GM18907 (cell line): Measurements from ENCODE around the gene CASS4.

ENCODE experiments used
- ATAC-seq: cut with Tn5 transposase; IDR thresholded peaks from one replicate; pipeline ENCODE4 v1.9.1; 2021; ENCODE audit warnings: mild to moderate bottlenecking, moderate library complexity; ENCODE audit not compliant: unreplicated experiment

The CASS4 gene

DNA sequence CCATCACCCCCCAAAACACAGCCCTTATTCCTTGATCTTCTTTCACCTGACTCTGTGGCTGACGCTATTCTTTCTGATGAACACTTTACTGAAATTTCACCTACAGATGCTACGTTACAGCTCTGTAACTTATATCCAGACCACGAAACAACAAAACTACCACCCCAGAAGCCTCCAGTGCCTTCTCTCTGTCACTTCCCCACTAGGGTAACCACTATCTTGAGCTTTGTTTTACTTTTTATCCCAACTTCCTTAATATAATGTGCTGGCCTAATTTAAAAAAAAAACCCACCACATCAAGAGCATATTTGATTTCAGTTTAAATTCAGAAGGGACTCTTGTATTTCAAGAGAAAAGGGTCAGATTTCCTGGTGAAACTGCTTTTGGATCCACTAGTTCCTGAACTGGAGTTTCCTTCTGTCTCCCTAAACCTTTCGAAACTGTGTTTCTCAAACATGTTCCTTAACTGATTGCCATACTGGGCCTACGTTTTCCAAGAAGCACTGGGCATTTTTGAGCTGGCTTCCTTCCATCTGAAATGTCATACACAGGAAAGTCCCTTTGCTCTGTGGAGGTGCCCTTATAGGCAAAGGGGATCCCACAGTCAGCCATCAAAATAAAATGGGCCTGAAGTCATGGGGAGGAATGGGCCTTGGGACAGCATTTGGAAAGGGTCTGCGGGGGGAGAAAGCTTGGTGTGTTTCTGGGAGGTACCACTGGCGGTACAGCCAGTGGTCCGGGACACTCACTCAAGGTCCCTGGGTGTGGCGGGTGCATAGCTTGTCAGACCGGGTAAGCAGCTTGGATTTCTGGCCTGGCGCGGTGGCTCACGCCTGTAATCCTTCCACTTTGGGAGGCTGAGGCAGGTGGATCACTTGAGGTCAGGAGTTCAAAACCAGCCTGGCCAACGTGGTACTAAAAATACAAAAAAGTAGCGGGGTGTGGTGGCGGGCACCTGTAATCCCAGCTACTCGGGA lies 30.6 kb downstream of the CASS4 start:
- no peak for ATAC-seq

DNA sequence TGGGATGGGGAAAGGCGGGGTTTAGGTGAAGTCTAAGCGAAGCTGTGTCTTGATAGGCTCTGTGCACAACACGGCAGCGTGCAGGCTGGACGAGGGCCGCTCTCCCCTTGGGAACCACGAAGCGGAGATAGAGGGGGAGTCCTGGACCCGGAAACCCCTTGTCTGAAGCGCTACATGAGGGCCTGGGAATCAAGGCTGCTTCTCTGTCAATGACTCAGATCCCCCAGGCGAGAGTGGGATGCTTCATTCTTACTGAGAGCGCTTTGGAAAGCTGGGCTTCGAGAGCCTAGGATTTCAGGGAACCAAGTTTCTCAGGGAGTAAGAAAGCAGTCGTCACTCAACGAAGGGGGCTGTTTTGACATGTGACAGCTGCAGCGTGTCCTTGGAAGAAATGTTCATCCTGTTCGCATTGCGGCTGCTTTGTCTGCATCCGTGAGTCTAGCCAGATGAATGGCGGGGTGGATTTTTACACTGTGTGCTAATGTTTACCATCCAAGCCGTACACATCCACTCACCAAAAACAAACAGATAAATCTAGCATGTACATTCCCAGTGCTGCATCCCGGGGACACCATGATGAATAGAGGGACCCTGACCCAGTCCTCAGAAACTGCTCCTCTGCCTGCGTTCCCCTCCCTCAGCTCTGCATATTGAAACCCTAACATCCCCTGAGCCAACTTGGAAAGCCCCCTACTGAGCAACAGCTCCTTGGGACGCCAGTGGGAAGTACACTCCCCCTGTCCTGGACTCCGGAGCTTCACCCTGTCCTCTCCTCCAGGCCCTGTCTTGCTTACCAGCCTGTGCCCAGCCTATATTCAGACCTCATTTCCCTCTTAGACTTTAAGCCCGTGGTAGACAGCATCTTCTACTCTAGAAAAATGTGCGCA lies 31.8 kb downstream of the CASS4 start:
- ATAC-seq, result no peak

DNA sequence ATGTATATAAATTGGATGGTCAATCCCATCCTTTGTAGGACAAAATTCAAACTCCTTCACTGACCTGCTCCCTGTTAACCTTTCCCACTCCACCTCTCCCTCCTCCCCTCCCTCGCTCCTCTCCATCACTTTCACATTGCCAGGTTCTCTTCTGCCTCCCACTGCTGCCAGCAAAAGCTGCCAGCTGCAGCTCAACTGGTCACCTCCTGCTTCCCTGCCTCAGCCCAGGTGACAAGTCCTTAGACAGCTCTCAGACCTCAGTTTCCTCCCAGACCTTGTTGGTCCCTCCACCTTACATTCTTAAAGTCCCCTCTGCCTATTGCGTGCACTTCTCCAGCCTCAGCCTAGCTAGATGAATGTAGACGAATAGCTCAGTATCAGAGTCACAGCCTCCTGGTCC lies 33.1 kb downstream of the CASS4 start:
- no peak for ATAC-seq

DNA sequence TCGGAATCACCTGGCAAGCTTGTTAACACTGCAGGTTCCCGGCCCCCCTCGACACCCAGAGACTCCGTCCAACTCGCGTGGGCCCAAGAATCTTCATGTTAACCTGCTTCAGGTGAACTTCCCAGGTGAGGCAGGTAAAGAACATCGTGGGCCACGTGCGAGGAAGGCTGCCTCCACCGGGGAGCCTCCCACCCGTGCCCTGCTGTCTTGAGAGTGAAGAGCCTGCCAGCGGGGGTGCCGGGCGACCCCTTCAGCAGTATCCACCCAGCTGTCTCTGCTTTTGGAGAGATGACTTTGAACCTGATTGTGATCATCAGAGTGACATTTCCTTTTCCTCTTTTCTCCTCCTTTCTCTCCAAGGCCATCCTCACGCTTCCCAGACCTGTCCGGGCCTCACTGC lies 33.5 kb downstream of the CASS4 start:
- no peak for ATAC-seq

DNA sequence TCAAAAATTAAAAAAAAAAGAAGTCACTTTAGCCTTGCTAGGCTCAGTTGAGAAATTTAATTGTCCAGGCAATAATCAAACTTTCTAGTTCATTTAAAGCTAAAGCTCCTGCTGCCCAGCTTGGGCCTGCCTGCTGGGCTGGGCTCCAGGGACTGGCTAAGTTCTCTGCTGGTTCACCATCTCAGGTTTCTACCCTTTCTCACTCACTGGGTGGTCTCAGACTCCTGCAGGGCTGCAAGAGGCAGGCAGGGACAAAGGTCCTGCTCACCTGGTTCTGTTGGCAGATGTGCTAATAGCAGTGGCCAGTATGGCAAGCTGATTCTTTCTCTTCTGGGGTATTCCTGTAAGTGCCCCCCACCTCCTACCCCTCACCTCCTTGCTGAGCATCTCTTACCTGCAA lies 35.2 kb downstream of the CASS4 start:
- no peak for ATAC-seq

DNA sequence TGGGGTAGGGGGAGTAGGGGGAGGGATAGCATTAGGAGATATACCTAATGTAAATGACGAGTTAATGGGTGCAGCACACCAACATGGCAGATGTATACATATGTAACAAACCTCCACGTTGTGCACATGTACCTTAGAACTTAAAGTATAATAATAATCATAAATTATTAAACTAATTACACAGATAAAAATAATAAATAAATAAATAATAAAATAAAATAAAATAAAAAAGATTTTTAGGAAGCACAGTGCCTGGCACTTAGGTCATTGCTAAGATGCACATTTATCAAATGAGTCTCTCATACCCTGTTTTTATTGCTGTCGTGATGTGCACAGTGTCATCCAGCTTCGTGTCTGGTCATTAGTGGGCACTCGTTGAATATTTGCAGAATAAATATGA lies 37.4 kb downstream of the CASS4 start:
- ATAC-seq, result no peak

DNA sequence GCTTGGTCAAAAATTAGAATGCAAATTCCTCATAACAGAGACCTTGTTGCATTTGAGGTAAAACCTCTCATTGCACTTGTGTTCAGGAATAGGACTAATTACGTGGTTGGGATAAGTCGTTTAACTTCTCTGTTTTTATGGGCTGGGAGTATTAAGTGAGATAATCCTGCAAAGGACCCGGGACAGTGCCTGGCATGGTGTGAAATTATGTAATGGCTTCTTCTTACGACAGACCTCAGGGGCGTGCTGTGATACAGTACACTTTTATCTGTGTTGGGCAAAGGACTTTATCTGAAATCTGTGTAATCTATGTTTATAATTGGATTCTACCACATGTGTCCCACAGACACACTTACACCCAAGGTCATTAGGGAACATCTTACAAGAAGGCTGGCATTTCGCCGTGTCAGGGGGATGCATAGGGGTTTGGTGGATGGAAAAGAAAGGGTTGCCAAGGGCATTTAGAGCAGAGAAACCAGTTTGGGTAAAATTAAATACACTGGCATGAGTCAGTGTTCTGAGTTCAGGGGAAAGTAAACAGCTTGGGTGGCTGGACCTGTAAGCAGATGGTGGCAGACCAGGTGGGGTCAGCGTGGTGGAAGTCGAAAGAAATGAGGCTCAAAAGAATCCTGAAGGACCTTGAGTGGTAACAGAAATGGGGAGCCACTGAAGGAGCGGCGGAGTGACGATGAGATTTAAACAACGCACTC lies 39.2 kb downstream of the CASS4 start:
- no peak for ATAC-seq

DNA sequence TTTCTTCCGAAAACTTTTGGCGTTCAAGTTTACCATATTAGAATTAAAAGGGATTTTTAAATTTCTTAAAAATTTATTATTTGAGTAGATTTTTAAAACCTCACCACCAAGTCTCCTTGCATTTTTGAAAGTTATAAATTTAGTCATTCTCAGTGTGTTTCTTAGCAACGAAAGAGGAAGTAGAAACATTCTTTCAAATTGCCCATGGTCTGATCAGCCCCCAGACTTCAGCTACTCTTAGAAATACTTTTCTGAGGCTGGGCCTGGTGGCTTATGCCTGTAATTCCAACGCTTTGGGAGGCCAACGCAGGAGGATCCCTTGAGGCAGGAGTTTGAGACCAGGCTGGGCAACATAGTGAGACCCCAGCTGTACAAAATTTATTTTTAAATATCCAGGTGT lies 41.3 kb downstream of the CASS4 start:
- ATAC-seq, result peak; percentile 70

DNA sequence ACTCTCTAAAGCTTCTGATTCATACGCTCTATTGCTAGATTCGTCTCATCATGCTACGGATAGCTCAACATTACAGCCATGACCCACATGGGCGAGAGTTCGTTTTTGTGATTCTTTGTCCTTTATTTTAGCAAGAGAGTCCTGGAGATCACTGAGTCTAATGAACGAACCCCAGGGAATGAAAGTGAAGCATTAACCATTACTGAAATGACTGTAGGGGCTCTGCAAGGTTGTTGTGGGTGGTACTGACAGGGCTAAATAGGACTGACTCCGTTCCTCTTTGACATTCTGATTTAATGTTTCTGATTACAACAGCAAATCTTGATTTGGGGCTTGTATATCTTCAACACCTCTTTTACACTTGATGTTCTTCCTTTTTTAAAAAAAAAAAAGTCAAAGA lies 42.7 kb downstream of the CASS4 start:
- ATAC-seq, result peak; percentile 81

DNA sequence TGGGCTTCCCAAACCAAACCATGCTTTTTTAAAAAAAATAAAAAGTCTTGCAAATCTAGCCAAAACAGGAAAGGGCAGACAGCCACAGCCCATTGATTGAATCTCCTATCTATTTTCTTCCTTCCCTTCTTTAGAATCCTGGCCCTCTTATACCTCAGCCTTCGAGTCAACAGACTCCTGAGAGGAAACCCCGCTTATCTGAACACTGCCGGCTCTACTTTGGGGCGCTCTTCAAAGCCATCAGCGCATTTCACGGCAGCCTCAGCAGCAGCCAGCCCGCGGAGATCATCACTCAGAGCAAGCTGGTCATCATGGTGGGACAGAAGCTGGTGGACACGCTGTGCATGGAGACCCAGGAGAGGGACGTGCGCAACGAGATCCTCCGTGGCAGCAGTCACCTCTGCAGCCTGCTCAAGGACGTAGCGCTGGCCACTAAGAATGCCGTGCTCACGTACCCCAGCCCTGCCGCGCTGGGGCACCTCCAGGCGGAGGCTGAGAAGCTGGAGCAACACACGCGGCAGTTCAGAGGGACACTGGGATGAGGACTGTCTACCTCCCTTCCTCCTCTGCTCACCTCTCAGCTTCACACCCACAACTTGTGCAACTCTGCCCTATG lies 46.3 kb downstream of the CASS4 start:
- ATAC-seq, result no peak

DNA sequence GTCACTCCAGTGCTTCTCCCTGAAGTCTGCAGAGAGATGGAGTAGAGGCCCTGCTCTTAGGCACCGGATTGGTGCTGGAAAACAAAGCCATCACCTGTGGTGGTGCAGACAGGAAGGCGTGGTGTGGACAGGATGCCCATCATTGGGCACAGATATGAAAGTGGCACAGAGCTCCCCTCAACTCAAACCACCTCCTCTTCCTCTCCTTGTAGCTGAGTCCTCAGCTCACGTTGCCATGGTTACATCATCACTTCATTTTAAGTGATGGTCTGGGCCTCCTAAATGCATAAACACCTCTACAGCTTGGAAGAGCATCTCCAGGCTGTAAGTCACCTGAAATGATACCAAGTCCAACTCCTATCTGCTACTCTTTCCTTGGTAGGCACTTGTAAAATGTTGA lies 48.4 kb downstream of the CASS4 start:
- no peak for ATAC-seq

DNA sequence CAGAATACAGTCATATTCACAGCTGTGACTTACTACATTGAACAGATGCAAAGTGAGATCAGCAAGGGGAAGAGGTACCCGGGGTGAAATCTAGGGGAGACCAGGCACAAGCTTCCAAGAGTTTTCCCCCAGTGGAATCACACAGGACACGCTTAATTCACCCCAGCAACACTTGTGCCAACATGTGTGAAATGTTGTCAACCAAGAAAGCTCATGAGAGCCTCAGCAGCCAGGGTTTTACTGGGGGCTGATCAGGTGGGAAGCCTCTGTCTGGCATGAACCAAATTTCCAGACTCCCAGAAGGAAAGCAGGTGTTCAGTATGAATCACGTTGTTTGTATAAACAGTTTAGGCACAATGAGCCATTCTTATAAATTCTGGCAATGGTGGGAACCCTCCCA lies 49.5 kb downstream of the CASS4 start:
- no peak for ATAC-seq

DNA sequence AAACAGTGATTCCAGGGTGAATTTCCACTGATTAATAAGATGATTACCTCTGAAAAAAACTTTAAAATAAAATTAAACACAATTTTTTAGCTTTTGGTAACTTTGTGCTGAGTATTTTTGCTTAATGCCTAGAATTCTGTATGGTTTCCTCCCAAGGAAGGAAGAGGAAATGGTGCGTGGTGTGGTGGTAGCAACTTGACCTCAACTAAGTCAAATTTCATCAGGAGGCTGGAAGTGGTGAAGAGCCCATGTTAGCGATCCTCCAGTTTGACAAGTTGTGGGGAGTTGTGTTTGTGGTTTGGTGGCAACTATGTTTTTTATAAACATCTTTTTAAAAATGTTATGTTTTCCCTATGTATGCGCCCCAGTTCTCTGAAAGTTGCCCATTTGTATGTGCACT lies 51.4 kb downstream of the CASS4 start:
- no peak for ATAC-seq

DNA sequence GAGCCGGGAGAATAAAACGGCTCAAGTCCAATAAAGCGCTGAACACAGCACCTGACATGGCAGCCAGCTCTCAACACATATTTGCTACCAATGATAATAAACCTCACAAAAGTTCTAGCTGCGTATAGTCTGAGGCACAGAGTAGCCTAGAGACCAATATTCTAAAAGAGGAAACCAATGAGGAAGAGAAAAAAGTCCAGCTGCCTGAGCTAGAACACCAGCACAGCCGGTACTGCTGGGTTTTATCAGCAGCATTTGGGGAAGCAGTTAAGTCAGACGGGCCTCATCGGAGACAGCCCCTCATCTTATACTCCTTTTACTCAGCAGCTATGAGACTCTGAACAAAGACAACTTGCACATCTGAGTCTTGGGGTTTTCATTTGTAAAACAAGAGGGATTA lies 53.9 kb downstream of the CASS4 start:
- no peak for ATAC-seq

DNA sequence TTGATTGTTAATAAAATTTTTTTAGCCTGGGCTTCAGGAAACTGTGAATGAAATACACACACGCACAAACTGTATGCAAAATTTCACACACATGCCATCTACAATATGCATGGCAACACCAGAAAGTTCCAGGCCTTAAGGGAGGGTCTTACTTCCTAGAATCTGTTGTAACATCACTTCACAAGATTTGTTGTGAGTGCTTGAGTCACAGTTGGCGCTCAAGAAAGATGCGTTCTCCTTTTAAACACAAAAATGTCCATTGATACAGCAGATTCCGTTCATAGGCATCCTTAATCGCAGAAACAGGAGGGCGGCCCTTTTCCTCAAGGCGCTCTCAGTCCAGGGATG lies 55.9 kb downstream of the CASS4 start:
- ATAC-seq, result no peak

DNA sequence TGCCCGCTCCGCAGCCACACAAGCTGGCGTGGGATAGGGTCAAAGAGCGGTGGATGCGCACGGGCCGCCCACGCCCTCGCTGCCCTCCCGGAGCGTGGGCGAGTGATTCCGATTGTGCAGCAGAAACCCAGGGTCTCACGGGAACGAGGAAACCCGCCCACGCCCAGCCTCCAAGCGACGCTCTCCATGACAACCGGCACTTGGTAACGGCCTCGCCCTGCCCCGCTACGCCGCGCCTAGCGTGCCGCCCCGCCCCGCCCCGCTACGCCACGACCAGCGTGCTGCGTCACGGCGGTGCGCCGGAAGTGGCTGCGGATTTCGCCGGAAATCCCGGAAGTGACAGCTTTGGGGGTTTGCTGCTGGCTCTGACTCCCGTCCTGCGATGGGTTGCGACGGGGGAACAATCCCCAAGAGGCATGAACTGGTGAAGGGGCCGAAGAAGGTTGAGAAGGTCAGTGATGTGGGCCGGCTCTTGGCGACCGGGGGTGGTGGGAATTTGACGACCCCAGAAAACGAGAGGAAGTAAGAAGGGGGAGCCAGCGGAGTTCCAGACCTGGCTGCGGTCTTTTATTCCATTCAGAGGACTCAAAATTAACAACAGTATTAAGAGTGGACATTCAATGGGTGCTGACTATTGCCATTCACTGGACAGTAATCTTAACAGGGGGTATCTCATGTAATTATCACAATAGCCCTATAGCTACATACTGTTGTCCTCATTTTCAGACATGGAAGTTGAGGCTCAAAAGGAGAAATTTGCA lies 56.4 kb downstream of the CASS4 start, which contains the start of gene RTF2:
Gene RTF2, plus strand, starts transcription at position 312 of the 761 bp plus-strand sequence. Its CDS starts 71 bp downstream, at position 383.
- peak; percentile 99 for ATAC-seq

DNA sequence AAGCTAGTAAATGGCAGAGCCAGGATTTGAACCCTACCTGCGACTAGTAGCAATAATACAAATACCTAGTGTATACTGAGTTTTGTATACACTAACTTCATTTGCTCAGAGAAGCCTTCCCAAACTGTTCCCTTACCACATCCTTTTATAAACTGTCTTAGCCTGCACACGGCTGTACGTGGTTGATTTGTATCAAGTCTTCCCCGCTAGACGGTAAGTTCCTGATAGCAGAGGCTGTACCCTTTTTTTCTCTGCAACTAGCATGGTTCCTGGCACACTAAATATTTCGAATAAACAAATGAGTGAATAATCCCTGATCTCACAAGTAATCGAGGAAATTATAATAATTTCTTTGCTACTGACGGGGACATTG lies 57.0 kb downstream of the CASS4 start:
- ATAC-seq, result no peak

DNA sequence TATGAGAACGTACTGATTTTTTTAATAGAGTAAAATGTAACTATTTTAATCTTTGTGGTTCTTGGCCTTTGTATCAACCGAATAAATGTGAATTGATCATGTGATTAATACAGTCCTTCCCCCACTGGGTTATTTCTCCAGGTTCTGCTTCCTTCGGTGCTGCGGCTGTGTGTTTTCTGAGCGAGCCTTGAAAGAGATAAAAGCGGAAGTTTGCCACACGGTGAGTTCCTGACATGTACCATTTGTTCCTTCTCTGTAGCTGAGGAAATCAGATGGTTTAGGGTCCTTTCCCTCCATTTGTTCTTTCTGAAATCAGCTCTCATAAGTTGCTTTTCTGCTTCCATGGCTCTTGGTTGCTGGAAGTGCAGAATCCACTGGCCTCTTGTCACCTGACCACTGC lies 71.9 kb downstream of the CASS4 start:
- no peak for ATAC-seq

DNA sequence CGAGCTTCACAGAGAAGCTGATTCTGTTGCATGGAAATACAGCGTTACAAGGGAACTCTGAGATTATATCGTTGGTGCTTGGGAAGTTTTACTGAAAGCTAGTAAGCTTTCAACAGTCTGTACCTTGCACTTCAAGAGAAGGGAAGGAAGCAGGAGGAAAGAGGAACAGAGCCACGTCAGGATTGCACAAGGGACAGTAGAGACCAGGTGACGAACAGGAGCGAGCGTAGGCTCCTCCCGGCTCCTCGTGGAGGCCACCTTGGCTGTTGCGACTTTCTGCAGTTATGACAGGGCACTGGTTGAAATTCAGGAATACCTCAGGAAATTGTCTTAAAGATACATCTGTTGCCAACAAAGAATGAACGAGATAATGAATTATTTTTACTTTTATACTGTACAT lies 75.2 kb downstream of the CASS4 start:
- ATAC-seq, result no peak

DNA sequence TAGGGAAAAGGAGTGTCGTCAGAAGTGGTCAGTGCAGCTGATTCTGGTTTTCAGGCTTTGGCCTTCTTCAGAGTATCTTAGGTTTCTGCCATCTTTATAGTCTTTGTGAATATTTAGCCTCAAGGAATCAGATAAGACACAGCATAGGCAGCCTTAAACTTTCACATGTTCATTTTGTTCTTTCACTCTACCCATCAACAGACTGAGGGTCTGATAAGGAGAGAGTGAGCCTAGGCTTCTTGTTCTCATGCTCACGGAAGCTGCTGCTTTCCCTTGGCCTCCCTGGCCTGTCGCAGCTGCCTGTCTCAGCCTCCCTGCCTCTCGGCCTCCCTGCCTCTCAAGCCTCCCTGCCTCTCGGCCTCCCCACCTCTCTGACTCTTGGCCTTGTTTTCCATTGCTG lies 76.5 kb downstream of the CASS4 start:
- ATAC-seq, result no peak
